ENCODE measurements around the gene SPRR2E. TPM values are rescaled to one million over a fixed set of nuclear protein-coding genes. Genes with fewer than 3 reads are reported as not detected.
"Not testable (repeated sequence)": the region's sequence is repeated elsewhere in the genome, so short reads cannot be mapped to it uniquely, and the experiment has no call there.

SPRR2E gene
- total RNA-seq, 1 donor from 2014 or later = not detected

- no peak for DNase-seq (ENCODE audit: extremely low read depth, low read depth, low spot score)
These were observed 22.8 kb downstream of the SPRR2E start, which contains the start of gene SPRR2B for GRCh38 chr1:153071511-153071910. TSS of gene SPRR2B (minus strand) at chr1:153071611. CDS start at chr1:153070839, 772 bp downstream.

- no peak for DNase-seq (ENCODE audit: extremely low read depth, low read depth, low spot score)
These were observed 24.1 kb downstream of the SPRR2E start for GRCh38 chr1:153070243-153070642.

- no peak for DNase-seq (ENCODE audit: extremely low read depth, low read depth, low spot score)
These were observed 35.2 kb downstream of the SPRR2E start for GRCh38 chr1:153058826-153059784.

GRCh38 chr1:153058154-153058553 is 36.2 kb downstream of the SPRR2E start:
- no peak for DNase-seq (ENCODE audit: extremely low read depth, low read depth, low spot score)

- DNase-seq (ENCODE audit: extremely low read depth, low read depth, low spot score) = no peak
These were observed 37.0 kb downstream of the SPRR2E start, which contains the start of gene SPRR2A for GRCh38 chr1:153057375-153057774. TSS of gene SPRR2A (minus strand) at chr1:153057512. CDS start at chr1:153056735, 777 bp downstream.

GRCh38 chr1:153056111-153056510 is 38.2 kb downstream of the SPRR2E start:
- DNase-seq (ENCODE audit: extremely low read depth, low read depth, low spot score) = not testable (repeated sequence)

GRCh38 chr1:153049211-153049610 is 45.1 kb downstream of the SPRR2E start:
- no peak for DNase-seq (ENCODE audit: extremely low read depth, low read depth, low spot score)

Other genes starting within 250 kb of the SPRR2E start
- not detected in 2 replicates for gene LCE7A, start 234.5 kb downstream of the SPRR2E start, total RNA-seq
- gene SMCP, start 216.2 kb downstream of the SPRR2E start, total RNA-seq = not detected in 2 replicates
- gene IVL, start 186.0 kb downstream of the SPRR2E start, total RNA-seq = not detected in 2 replicates
- gene SPRR5, start 147.3 kb downstream of the SPRR2E start, total RNA-seq = not detected in 2 replicates
- not detected in 2 replicates for gene SPRR4, start 123.9 kb downstream of the SPRR2E start, total RNA-seq
- not detected in 2 replicates for gene SPRR1A, start 110.4 kb downstream of the SPRR2E start, total RNA-seq
- not detected in 2 replicates for gene SPRR3, start 92.8 kb downstream of the SPRR2E start, total RNA-seq
- not detected in 2 replicates for gene SPRR1B, start 63.3 kb downstream of the SPRR2E start, total RNA-seq
- not detected in 2 replicates for gene SPRR2D, start 53.4 kb downstream of the SPRR2E start, total RNA-seq
- not detected in 2 replicates for gene SPRR2A, start 37.0 kb downstream of the SPRR2E start, total RNA-seq
- gene SPRR2B, start 22.9 kb downstream of the SPRR2E start, total RNA-seq = not detected in 2 replicates
- not detected in 2 replicates for gene SPRR2F, start 19.0 kb upstream of the SPRR2E start, total RNA-seq
- not detected in 2 replicates for gene SPRR2G, start 56.4 kb upstream of the SPRR2E start, total RNA-seq
- not detected in 2 replicates for gene LELP1, start 108.9 kb upstream of the SPRR2E start, total RNA-seq
- not detected in 2 replicates for gene PRR9, start 123.1 kb upstream of the SPRR2E start, total RNA-seq
- not detected in 2 replicates for gene LORICRIN, start 165.2 kb upstream of the SPRR2E start, total RNA-seq
- not detected in 2 replicates for gene PGLYRP3, start 218.4 kb upstream of the SPRR2E start, total RNA-seq

Measured in glomerular endothelial cell (primary cell).